Thoracic aorta (tissue), 2 donors: Measurements from ENCODE around the gene BBOX1. TPM values are rescaled to one million over a fixed set of nuclear protein-coding genes. Genes with fewer than 3 reads are reported as not detected.
"Not testable (repeated sequence)": the region's sequence is repeated elsewhere in the genome, so short reads cannot be mapped to it uniquely, and the experiment has no call there.

ENCODE experiments used
- ATAC-seq: fragments of 150-250 bp; one replicate; pipeline ENCODE4 v1.8.0; 2017; ENCODE audit warnings: low read depth; ENCODE audit not compliant: insufficient number of reproducible peaks, low FRiP score
- DNase-seq: peaks from one replicate; pipeline ENCODE4 v3.0.0-alpha.2; 2020; ENCODE audit warnings: low spot score
- H3K27ac ChIP-seq, 2 donors: fragments of 200-600 bp; sonication (generic); 1 replicate in 1 of 2; 2 replicates in 1 of 2; pipeline ENCODE4 v1.5.1; 2016; ENCODE audit warnings: mild to moderate bottlenecking in 2 of 2, moderate library complexity in 2 of 2
- H3K27me3 ChIP-seq: fragments of 200-600 bp; sonication (generic); replicated peaks from 2 replicates; pipeline ENCODE4 v1.6.0; 2016; ENCODE audit warnings: mild to moderate bottlenecking; ENCODE audit not compliant: insufficient read depth
- H3K36me3 ChIP-seq: fragments of 200-600 bp; sonication (generic); one replicate; pipeline ENCODE4 v1.5.1; 2016
- H3K4me1 ChIP-seq, 2 donors: fragments of 200-600 bp; sonication (generic); 1 replicate in 1 of 2; 2 replicates in 1 of 2; pipeline versions ENCODE4 v1.5.1 to v1.6.0; 2016; ENCODE audit warnings: low read depth in 2 of 2, mild to moderate bottlenecking in 1 of 2; ENCODE audit not compliant: control insufficient read depth in 1 of 2
- H3K4me3 ChIP-seq: fragments of 200-600 bp; sonication (generic); 2 replicates; pipeline ENCODE4 v1.5.1; 2016; ENCODE audit warnings: mild to moderate bottlenecking
- H3K9me3 ChIP-seq: fragments of 200-600 bp; sonication (generic); 2 replicates; pipeline ENCODE4 v1.5.1; 2016
- CTCF ChIP-seq: fragments of 200-600 bp; sonication (generic); IDR thresholded peaks from one replicate; pipeline ENCODE4 v1.5.1; 2019; ENCODE audit warnings: antibody characterized with exemption
- total RNA-seq, 2 donors: library from RNA; depleted of rRNA; stranded (reverse); fragments of >200 nt; gene quantifications; one replicate each; pipeline versions ENCODE4 v1.1.0 to v1.2.3, GENCODE V29; 2016

BBOX1 gene
- total RNA-seq, 2 donors from 2014 or later, result not detected

- no peak for TF ChIP-seq CTCF
- DNase-seq (no peak), ATAC-seq (no peak)
- Histone ChIP-seq H3K4me1 (peaks cover 20 to 33% of the 10 kb centered on the region in 2 donors), H3K36me3 (peaks cover 3% of the 10 kb centered on the region), H3K27me3 (no peaks in the 10 kb centered on the region), H3K27ac (peak overlapping the region; percentile 94 to 98), H3K4me3 (peak overlapping the region; percentile 95), H3K9me3 (no peaks in the 10 kb centered on the region)
Observed at GRCh38 chr11:26995701-26996460, 44.7 kb upstream of the BBOX1 start.

GRCh38 chr11:26997378-26997777, 43.2 kb upstream of the BBOX1 start:
- ATAC-seq (no peak), DNase-seq (no peak)
- no peaks in the 10 kb centered on the region for H3K27me3 ChIP-seq
- peak overlapping the region; percentile 95 for H3K4me3 ChIP-seq
- H3K36me3 ChIP-seq, result peaks cover 3% of the 10 kb centered on the region
- H3K4me1 ChIP-seq, result peaks cover 16 to 33% of the 10 kb centered on the region in 2 donors
- H3K9me3 ChIP-seq, result no peaks in the 10 kb centered on the region
- TF ChIP-seq CTCF, result no peak
- H3K27ac ChIP-seq, result peak overlapping the region; percentile 94 to 98

GRCh38 chr11:27001136-27001730, 39.4 kb upstream of the BBOX1 start:
- not testable (repeated sequence) for DNase-seq, H3K36me3 ChIP-seq, H3K9me3 ChIP-seq, H3K4me3 ChIP-seq, ATAC-seq, H3K27me3 ChIP-seq
- Histone ChIP-seq H3K27ac (peak overlapping the region; percentile 57 to 60), H3K4me1 (peaks cover 7 to 26% of the 10 kb centered on the region in 2 donors)

GRCh38 chr11:27002431-27002830, 38.2 kb upstream of the BBOX1 start:
- TF ChIP-seq CTCF, result no peak
- DNase-seq (no peak), ATAC-seq (no peak)
- Histone ChIP-seq H3K27ac (no peak overlapping the region), H3K4me3 (no peak overlapping the region), H3K27me3 (no peaks in the 10 kb centered on the region), H3K9me3 (no peaks in the 10 kb centered on the region), H3K4me1 (peaks cover 7 to 26% of the 10 kb centered on the region in 2 donors), H3K36me3 (peaks cover 3% of the 10 kb centered on the region)

- DNase-seq (no peak), ATAC-seq (no peak)
- no peaks in the 10 kb centered on the region for H3K9me3 ChIP-seq
- H3K4me1 ChIP-seq, result peaks cover 7 to 26% of the 10 kb centered on the region in 2 donors
- H3K27me3 ChIP-seq, result no peaks in the 10 kb centered on the region
- H3K36me3 ChIP-seq, result peaks cover 3% of the 10 kb centered on the region
- H3K4me3 ChIP-seq, result no peak overlapping the region
- no peak overlapping the region for H3K27ac ChIP-seq
- no peak for TF ChIP-seq CTCF
Observed at GRCh38 chr11:27002838-27003237, 37.8 kb upstream of the BBOX1 start.
